GM23338 (cell line): ENCODE measurements around the gene PXDN. TPM values are rescaled to one million over a fixed set of nuclear protein-coding genes. Genes with fewer than 3 reads are reported as not detected.

Experiments
- CREB1 ChIP-seq: fragments of 250-450 bp; sonication (Bioruptor Pico); IDR thresholded peaks from 2 replicates; pipeline ENCODE4 v1.5.0; 2020; ENCODE audit warnings: low read depth, mild to moderate bottlenecking, moderate library complexity
- EZH2phosphoT487 ChIP-seq: fragments of 200-600 bp; sonication (generic); IDR thresholded peaks from one replicate; pipeline ENCODE4 v1.8.1; 2018; ENCODE audit warnings: antibody characterized with exemption; ENCODE audit not compliant: unreplicated experiment
- NANOG ChIP-seq: IDR thresholded peaks from 2 replicates; pipeline ENCODE4 v1.6.1; 2016; ENCODE audit warnings: antibody characterized with exemption, borderline replicate concordance
- POLR2AphosphoS5 ChIP-seq: IDR thresholded peaks from 2 replicates; pipeline ENCODE4 v1.6.1; 2016; ENCODE audit warnings: antibody characterized with exemption, low read depth
- ZNF114 ChIP-seq: fragments of 250-450 bp; sonication (Bioruptor Pico); IDR thresholded peaks from 2 replicates; pipeline ENCODE4 v1.5.0; 2020; ENCODE audit warnings: mild to moderate bottlenecking, moderate library complexity
- polyA plus RNA-seq: library from polyadenylated mRNA; unstranded; fragments of >200 nt; fragmentation: Nextera tagmentation; extraction: Ambion mirVana; gene quantifications from 2 replicates; pipeline ENCODE4 v1.2.1, GENCODE V29; 2016
- total RNA-seq: library from RNA; depleted of rRNA; stranded (reverse); fragments of >200 nt; shearing (Covaris generic); gene quantifications from 2 replicates; pipeline ENCODE4 v1.2.3, GENCODE V29; 2014
- TF ChIP-seq, protein P1 (sequence below): IDR thresholded peaks from one replicate; pipeline ENCODE4 v1.6.1; 2018; ENCODE audit warnings: antibody characterized with exemption; ENCODE audit not compliant: unreplicated experiment
- TF ChIP-seq, protein P2 (sequence below): fragments of 250-450 bp; sonication (Bioruptor Pico); IDR thresholded peaks from 2 replicates; pipeline ENCODE4 v1.5.0; 2020; ENCODE audit warnings: mild to moderate bottlenecking, moderate library complexity

Gene PXDN
- total and polyA plus RNA-seq, 2 experiments from 2014 or later, result 42.2 to 225 TPM

DNA sequence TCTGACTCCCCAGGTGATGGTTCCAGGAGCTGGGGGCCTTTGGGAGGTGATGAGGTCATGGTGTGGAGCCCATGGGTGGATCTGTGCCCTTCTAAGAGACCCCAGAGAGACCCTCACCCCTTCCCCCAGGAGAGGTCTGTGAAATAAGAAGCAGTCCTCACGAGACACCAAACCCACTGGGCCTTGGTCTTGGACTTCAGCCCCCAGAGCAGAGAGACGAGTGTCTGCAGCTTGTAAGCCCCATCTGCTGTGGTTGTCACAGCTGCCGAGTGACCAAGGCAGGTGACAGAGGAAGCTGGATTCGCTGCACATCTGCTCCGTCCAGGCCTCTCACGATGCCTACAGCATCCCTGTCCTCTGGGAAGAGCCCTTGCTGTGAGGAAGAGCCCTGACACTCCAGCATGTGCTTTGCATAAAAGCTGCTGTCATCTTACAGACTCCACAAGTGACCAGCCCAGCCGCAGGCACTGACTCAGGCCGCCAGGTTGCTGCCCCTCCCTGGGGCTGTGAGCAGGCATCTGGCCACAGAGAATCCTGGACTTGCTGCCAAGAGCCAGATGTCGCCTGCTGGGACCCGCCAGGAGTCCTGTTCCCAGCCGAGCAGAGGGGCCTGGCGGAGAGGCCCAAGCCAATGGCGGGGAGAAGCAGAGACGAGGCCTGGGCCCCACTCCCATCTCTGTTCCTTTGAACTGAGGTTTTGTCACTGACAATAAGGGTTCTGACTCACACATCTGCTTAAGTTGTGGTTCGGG, 150.8 kb downstream of the PXDN start (continued):
- TF ChIP-seq, protein P1, sequence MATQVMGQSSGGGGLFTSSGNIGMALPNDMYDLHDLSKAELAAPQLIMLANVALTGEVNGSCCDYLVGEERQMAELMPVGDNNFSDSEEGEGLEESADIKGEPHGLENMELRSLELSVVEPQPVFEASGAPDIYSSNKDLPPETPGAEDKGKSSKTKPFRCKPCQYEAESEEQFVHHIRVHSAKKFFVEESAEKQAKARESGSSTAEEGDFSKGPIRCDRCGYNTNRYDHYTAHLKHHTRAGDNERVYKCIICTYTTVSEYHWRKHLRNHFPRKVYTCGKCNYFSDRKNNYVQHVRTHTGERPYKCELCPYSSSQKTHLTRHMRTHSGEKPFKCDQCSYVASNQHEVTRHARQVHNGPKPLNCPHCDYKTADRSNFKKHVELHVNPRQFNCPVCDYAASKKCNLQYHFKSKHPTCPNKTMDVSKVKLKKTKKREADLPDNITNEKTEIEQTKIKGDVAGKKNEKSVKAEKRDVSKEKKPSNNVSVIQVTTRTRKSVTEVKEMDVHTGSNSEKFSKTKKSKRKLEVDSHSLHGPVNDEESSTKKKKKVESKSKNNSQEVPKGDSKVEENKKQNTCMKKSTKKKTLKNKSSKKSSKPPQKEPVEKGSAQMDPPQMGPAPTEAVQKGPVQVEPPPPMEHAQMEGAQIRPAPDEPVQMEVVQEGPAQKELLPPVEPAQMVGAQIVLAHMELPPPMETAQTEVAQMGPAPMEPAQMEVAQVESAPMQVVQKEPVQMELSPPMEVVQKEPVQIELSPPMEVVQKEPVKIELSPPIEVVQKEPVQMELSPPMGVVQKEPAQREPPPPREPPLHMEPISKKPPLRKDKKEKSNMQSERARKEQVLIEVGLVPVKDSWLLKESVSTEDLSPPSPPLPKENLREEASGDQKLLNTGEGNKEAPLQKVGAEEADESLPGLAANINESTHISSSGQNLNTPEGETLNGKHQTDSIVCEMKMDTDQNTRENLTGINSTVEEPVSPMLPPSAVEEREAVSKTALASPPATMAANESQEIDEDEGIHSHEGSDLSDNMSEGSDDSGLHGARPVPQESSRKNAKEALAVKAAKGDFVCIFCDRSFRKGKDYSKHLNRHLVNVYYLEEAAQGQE, result no peak
- TF ChIP-seq EZH2phosphoT487, result no peak
- TF ChIP-seq ZNF114 (CRISPR knock-in tag), result no peak
- TF ChIP-seq CREB1 (CRISPR knock-in tag), result no peak
- TF ChIP-seq NANOG, result no peak
- TF ChIP-seq, protein P2, sequence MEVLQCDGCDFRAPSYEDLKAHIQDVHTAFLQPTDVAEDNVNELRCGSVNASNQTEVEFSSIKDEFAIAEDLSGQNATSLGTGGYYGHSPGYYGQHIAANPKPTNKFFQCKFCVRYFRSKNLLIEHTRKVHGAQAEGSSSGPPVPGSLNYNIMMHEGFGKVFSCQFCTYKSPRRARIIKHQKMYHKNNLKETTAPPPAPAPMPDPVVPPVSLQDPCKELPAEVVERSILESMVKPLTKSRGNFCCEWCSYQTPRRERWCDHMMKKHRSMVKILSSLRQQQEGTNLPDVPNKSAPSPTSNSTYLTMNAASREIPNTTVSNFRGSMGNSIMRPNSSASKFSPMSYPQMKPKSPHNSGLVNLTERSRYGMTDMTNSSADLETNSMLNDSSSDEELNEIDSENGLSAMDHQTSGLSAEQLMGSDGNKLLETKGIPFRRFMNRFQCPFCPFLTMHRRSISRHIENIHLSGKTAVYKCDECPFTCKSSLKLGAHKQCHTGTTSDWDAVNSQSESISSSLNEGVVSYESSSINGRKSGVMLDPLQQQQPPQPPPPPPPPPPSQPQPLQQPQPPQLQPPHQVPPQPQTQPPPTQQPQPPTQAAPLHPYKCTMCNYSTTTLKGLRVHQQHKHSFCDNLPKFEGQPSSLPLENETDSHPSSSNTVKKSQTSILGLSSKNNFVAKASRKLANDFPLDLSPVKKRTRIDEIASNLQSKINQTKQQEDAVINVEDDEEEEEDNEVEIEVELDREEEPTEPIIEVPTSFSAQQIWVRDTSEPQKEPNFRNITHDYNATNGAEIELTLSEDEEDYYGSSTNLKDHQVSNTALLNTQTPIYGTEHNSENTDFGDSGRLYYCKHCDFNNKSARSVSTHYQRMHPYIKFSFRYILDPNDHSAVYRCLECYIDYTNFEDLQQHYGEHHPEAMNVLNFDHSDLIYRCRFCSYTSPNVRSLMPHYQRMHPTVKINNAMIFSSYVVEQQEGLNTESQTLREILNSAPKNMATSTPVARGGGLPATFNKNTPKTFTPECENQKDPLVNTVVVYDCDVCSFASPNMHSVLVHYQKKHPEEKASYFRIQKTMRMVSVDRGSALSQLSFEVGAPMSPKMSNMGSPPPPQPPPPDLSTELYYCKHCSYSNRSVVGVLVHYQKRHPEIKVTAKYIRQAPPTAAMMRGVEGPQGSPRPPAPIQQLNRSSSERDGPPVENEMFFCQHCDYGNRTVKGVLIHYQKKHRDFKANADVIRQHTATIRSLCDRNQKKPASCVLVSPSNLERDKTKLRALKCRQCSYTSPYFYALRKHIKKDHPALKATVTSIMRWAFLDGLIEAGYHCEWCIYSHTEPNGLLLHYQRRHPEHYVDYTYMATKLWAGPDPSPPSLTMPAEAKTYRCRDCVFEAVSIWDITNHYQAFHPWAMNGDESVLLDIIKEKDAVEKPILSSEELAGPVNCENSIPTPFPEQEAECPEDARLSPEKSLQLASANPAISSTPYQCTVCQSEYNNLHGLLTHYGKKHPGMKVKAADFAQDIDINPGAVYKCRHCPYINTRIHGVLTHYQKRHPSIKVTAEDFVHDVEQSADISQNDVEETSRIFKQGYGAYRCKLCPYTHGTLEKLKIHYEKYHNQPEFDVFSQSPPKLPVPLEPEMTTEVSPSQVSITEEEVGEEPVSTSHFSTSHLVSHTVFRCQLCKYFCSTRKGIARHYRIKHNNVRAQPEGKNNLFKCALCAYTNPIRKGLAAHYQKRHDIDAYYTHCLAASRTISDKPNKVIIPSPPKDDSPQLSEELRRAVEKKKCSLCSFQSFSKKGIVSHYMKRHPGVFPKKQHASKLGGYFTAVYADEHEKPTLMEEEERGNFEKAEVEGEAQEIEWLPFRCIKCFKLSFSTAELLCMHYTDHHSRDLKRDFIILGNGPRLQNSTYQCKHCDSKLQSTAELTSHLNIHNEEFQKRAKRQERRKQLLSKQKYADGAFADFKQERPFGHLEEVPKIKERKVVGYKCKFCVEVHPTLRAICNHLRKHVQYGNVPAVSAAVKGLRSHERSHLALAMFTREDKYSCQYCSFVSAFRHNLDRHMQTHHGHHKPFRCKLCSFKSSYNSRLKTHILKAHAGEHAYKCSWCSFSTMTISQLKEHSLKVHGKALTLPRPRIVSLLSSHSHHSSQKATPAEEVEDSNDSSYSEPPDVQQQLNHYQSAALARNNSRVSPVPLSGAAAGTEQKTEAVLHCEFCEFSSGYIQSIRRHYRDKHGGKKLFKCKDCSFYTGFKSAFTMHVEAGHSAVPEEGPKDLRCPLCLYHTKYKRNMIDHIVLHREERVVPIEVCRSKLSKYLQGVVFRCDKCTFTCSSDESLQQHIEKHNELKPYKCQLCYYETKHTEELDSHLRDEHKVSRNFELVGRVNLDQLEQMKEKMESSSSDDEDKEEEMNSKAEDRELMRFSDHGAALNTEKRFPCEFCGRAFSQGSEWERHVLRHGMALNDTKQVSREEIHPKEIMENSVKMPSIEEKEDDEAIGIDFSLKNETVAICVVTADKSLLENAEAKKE, result no peak
- TF ChIP-seq POLR2AphosphoS5, result no peak
